H9 (cell line): ENCODE measurements around the gene RABGEF1. TPM values are rescaled to one million over a fixed set of nuclear protein-coding genes. Genes with fewer than 3 reads are reported as not detected.
A peak's percentile ranks its signal among the peaks of the same experiment; 100 is the strongest.

Experiments
- DNase-seq: peaks from one replicate; pipeline ENCODE4 v3.0.0-alpha.2; 2017
- H2AFZ ChIP-seq: one replicate; pipeline ENCODE4 v1.6.1; 2013; ENCODE audit warnings: mild to moderate bottlenecking, low read length, control low read depth, moderate library complexity
- H2AK5ac ChIP-seq: 2 replicates; pipeline ENCODE4 v1.6.1; 2013; ENCODE audit warnings: low read length, control low read depth, mixed read lengths; ENCODE audit not compliant: insufficient read length
- H2BK120ac ChIP-seq: one replicate; pipeline ENCODE4 v1.6.1; 2013; ENCODE audit warnings: low read depth, mild to moderate bottlenecking, low read length, control low read depth, inconsistent platforms; ENCODE audit not compliant: poor library complexity, severe bottlenecking
- H2BK12ac ChIP-seq: 2 replicates; pipeline ENCODE4 v1.6.1; 2013; ENCODE audit warnings: low read length, control low read depth, mixed read lengths, low read depth; ENCODE audit not compliant: insufficient read length
- H2BK15ac ChIP-seq: 2 replicates; pipeline ENCODE4 v1.6.1; 2013; ENCODE audit warnings: low read depth, low read length, control low read depth
- H2BK20ac ChIP-seq: one replicate; pipeline ENCODE4 v1.6.1; 2013; ENCODE audit warnings: low read depth, mild to moderate bottlenecking, low read length, control low read depth, inconsistent platforms; ENCODE audit not compliant: poor library complexity, severe bottlenecking
- H2BK5ac ChIP-seq: 2 replicates; pipeline ENCODE4 v1.6.1; 2013; ENCODE audit warnings: low read length, control low read depth, mixed read lengths; ENCODE audit not compliant: insufficient read length
- H3K14ac ChIP-seq: 2 replicates; pipeline ENCODE4 v1.6.1; 2013; ENCODE audit warnings: low read length, control low read depth; ENCODE audit not compliant: insufficient read depth
- H3K18ac ChIP-seq: 2 replicates; pipeline ENCODE4 v1.6.1; 2013; ENCODE audit warnings: low read depth, mild to moderate bottlenecking, mixed read lengths, low read length, control low read depth; ENCODE audit not compliant: insufficient read length
- H3K23ac ChIP-seq: 2 replicates; pipeline ENCODE4 v1.6.1; 2013; ENCODE audit warnings: low read length, control low read depth, mixed read lengths, low read depth; ENCODE audit not compliant: insufficient read length
- H3K23me2 ChIP-seq: 2 replicates; pipeline ENCODE4 v1.6.1; 2013; ENCODE audit warnings: low read depth, mild to moderate bottlenecking, mixed read lengths, low read length, control low read depth; ENCODE audit not compliant: insufficient read length, poor library complexity, severe bottlenecking
- H3K27ac ChIP-seq: 2 replicates; pipeline ENCODE4 v1.5.1; 2013; ENCODE audit warnings: low read length, control low read depth, mixed read lengths, low read depth; ENCODE audit not compliant: insufficient read length
- H3K27me3 ChIP-seq: 2 replicates; pipeline ENCODE4 v1.6.1; 2013; ENCODE audit warnings: low read length, control low read depth, inconsistent platforms; ENCODE audit not compliant: insufficient read depth
- H3K4ac ChIP-seq: 2 replicates; pipeline ENCODE4 v1.6.1; 2013; ENCODE audit warnings: low read depth, mild to moderate bottlenecking, control low read depth, inconsistent platforms, low read length, moderate library complexity
- H3K4me1 ChIP-seq: 2 replicates; pipeline ENCODE4 v1.6.1; 2013; ENCODE audit warnings: low read length, control low read depth, inconsistent platforms; ENCODE audit not compliant: insufficient read depth
- H3K4me2 ChIP-seq: 2 replicates; pipeline ENCODE4 v1.6.1; 2013; ENCODE audit warnings: low read length, control low read depth, mixed read lengths; ENCODE audit not compliant: insufficient read length, insufficient read depth
- H3K56ac ChIP-seq: 2 replicates; pipeline ENCODE4 v1.6.1; 2013; ENCODE audit warnings: low read depth, mild to moderate bottlenecking, mixed read lengths, low read length, control low read depth; ENCODE audit not compliant: insufficient read length
- H3K79me1 ChIP-seq: 2 replicates; pipeline ENCODE4 v1.6.1; 2013; ENCODE audit warnings: low read depth, mild to moderate bottlenecking, moderate library complexity, low read length, control low read depth, inconsistent platforms; ENCODE audit not compliant: insufficient read depth, poor library complexity, severe bottlenecking
- H3K79me2 ChIP-seq: 2 replicates; pipeline ENCODE4 v1.6.1; 2013; ENCODE audit warnings: low read length, control low read depth, inconsistent platforms; ENCODE audit not compliant: insufficient read depth
- H3K9ac ChIP-seq: 2 replicates; pipeline ENCODE4 v1.6.1; 2013; ENCODE audit warnings: low read length, control low read depth, mixed read lengths; ENCODE audit not compliant: insufficient read length; ENCODE audit errors: extremely low read depth
- H3K9me3 ChIP-seq: one replicate; pipeline ENCODE4 v1.6.1; 2013; ENCODE audit warnings: low read depth, low read length, inconsistent platforms; ENCODE audit not compliant: control insufficient read depth
- H3T11ph ChIP-seq: one replicate; pipeline ENCODE4 v1.6.1; 2013; ENCODE audit warnings: mild to moderate bottlenecking, low read length, control low read depth, inconsistent platforms
- H4K20me1 ChIP-seq: one replicate; pipeline ENCODE4 v1.6.1; 2013; ENCODE audit not compliant: control insufficient read depth, insufficient read length, insufficient read depth
- H4K5ac ChIP-seq: 2 replicates; pipeline ENCODE4 v1.6.1; 2013; ENCODE audit warnings: low read depth, mild to moderate bottlenecking, mixed read lengths, low read length, control low read depth; ENCODE audit not compliant: insufficient read length
- H4K8ac ChIP-seq: replicated peaks from 2 replicates; pipeline ENCODE4 v1.6.1; 2013; ENCODE audit warnings: low read length, control low read depth, mixed read lengths, low read depth; ENCODE audit not compliant: insufficient read length
- H4K91ac ChIP-seq: 2 replicates; pipeline ENCODE4 v1.6.1; 2013; ENCODE audit warnings: low read depth, mild to moderate bottlenecking, moderate library complexity, mixed read lengths, low read length, control low read depth; ENCODE audit not compliant: insufficient read length
- H3K27ac Mint-ChIP-seq, 3 experiments: 2 replicates in 2 of 3; 3 replicates in 1 of 3; pipeline ENCODE4 v1.8.0; 2020 to 2021; ENCODE audit warnings: mixed read lengths in 3 of 3, mild to moderate bottlenecking in 1 of 3, moderate library complexity in 1 of 3
- H3K27me3 Mint-ChIP-seq: 2 replicates; pipeline ENCODE4 v1.8.0; 2021; ENCODE audit warnings: low read depth, mild to moderate bottlenecking, moderate library complexity, mixed read lengths
- H3K36me3 Mint-ChIP-seq, 3 experiments: 2 replicates in 2 of 3; 3 replicates in 1 of 3; pipeline ENCODE4 v1.8.0; 2020 to 2021; ENCODE audit warnings: low read depth in 3 of 3, mixed read lengths in 3 of 3; ENCODE audit not compliant: insufficient read depth in 1 of 3
- H3K4me1 Mint-ChIP-seq, 2 experiments: 2 replicates each; pipeline ENCODE4 v1.8.0; 2020; ENCODE audit warnings: mixed read lengths in 2 of 2
- H3K4me3 Mint-ChIP-seq, 2 experiments: 2 replicates in 1 of 2; 3 replicates in 1 of 2; pipeline ENCODE4 v1.8.0; 2020 to 2021; ENCODE audit warnings: mild to moderate bottlenecking in 2 of 2, mixed read lengths in 2 of 2, moderate library complexity in 1 of 2
- H3K9me3 Mint-ChIP-seq, 2 experiments: 2 replicates in 1 of 2; 3 replicates in 1 of 2; pipeline ENCODE4 v1.8.0; 2020; ENCODE audit warnings: mild to moderate bottlenecking in 2 of 2, mixed read lengths in 2 of 2, moderate library complexity in 1 of 2
- CTCF ChIP-seq: fragments of 200-600 bp; sonication (generic); conservative IDR thresholded peaks from 3 replicates; pipeline ENCODE4 v1.8.0; 2021; ENCODE audit warnings: antibody characterized with exemption, mild to moderate bottlenecking
- WGBS: extraction: QIAGEN DNeasy Blood & Tissue Kit; methylation state at CpG from one replicate; pipeline ENCODE4 v1.1.7; 2013; ENCODE audit warnings: missing lambda C conversion rate, low lambda C conversion rate, mixed read lengths; ENCODE audit not compliant: insufficient read length; ENCODE audit errors: extremely low coverage; 5-methylcytosine and 5-hydroxymethylcytosine counted together
- total RNA-seq: library from RNA; stranded (reverse); gene quantifications from 2 replicates; pipeline ENCODE4 v1.2.1, GENCODE V29; 2021

RABGEF1 gene
- total RNA-seq, 1 experiment from 2014 or later, result 17.3 TPM

DNA sequence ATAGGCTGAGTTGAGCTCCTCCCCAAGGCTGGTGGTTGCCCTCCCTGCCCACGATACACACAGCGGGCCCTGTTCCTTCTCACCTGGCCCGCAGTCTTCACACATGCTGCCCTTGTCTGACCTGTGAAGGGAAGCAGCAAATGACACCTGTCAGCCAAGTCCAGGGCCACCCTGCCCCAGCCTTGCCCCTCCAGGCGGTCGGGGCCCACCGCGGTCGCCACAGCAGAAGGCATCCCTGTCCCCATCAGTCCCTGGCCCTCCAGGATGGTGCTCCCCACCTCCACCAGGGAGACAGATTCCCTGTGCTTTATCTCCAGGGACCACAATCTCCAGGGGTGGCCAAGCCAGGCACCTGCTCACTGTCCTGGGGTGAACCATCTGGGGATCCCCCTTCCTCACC is 99.3 kb downstream of the RABGEF1 start:
- Histone ChIP-seq H2BK20ac (no peak overlapping the region), H3K4ac (no peak overlapping the region), H3K56ac (no peak overlapping the region), H2AFZ (no peak overlapping the region), H3K14ac (no peak overlapping the region), H4K91ac (peak overlapping the region; percentile 57), H3K79me2 (no peaks in the 10 kb centered on the region), H3K23ac (no peak overlapping the region), H3T11ph (no peak overlapping the region), H3K9ac (no peak overlapping the region), H3K4me1 (no peaks in the 10 kb centered on the region), H3K18ac (no peak overlapping the region), H2BK15ac (no peak overlapping the region), H2BK12ac (no peak overlapping the region), H3K23me2 (no peaks in the 10 kb centered on the region), H3K27ac (no peak overlapping the region), H4K20me1 (peaks cover 3% of the 10 kb centered on the region), H4K5ac (no peak overlapping the region), H3K27me3 (no peaks in the 10 kb centered on the region), H3K4me2 (no peak overlapping the region), H2BK120ac (no peak overlapping the region), H4K8ac (no peak overlapping the region), H2BK5ac (no peak overlapping the region), H3K9me3 (no peaks in the 10 kb centered on the region), H3K79me1 (no peaks in the 10 kb centered on the region), H2AK5ac (no peak overlapping the region)
- H3K4me1 Mint-ChIP-seq, result peaks cover 7 to 11% of the 10 kb centered on the region in 2 experiments
- DNase-seq, result no peak
- no peak for TF ChIP-seq CTCF
- no peak overlapping the region for H3K27ac Mint-ChIP-seq
- H3K9me3 Mint-ChIP-seq, result peaks cover 0 to 7% of the 10 kb centered on the region in 2 experiments; a peak in 4 of 5 replicates
- WGBS, result no CpG with 5 or more reads among the region's 8 CpGs
- H3K27me3 Mint-ChIP-seq, result no peaks in the 10 kb centered on the region
- H3K4me3 Mint-ChIP-seq, result no peak overlapping the region
- H3K36me3 Mint-ChIP-seq, result peaks cover 0 to 3% (median 0%) of the 10 kb centered on the region in 3 experiments; a peak in 2 of 7 replicates
